DMS 273 (cell line): ENCODE results near the gene CC2D2A.
"Not testable (repeated sequence)": the region's sequence is repeated elsewhere in the genome, so short reads cannot be mapped to it uniquely, and the experiment has no call there.

Experiments used
- DNase-seq: peaks from one replicate; lab custom pipeline; 2025; ENCODE audit not compliant: unreplicated experiment; lab: John Stamatoyannopoulos, UW

CC2D2A gene

GRCh38 chr4:15556511-15557092 is 86.9 kb downstream of the CC2D2A start:
- DNase-seq = no peak

- no peak for DNase-seq
Measured at GRCh38 chr4:15557786-15558550, 88.3 kb downstream of the CC2D2A start.

GRCh38 chr4:15558561-15558960 is 88.9 kb downstream of the CC2D2A start:
- no peak for DNase-seq

- DNase-seq = no peak
Measured at GRCh38 chr4:15562114-15562513, 92.4 kb downstream of the CC2D2A start.

GRCh38 chr4:15562623-15563022 is 92.9 kb downstream of the CC2D2A start:
- no peak for DNase-seq

- DNase-seq = no peak
Measured at GRCh38 chr4:15563871-15564270, 94.2 kb downstream of the CC2D2A start.

GRCh38 chr4:15568821-15569220 is 99.1 kb downstream of the CC2D2A start:
- DNase-seq = no peak

GRCh38 chr4:15569746-15570145 is 100.1 kb downstream of the CC2D2A start:
- no peak for DNase-seq

GRCh38 chr4:15575966-15576365 is 106.3 kb downstream of the CC2D2A start:
- DNase-seq = no peak

- DNase-seq = no peak
Measured at GRCh38 chr4:15577508-15577907, 107.8 kb downstream of the CC2D2A start.

- no peak for DNase-seq
Measured at GRCh38 chr4:15584785-15585184, 115.1 kb downstream of the CC2D2A start.

GRCh38 chr4:15585331-15585730 is 115.6 kb downstream of the CC2D2A start:
- DNase-seq = peak; percentile 2

- DNase-seq = no peak
Measured at GRCh38 chr4:15586066-15586465, 116.4 kb downstream of the CC2D2A start.

GRCh38 chr4:15587649-15588048 is 118.0 kb downstream of the CC2D2A start:
- DNase-seq = no peak

- no peak for DNase-seq
Measured at GRCh38 chr4:15592799-15593198, 123.1 kb downstream of the CC2D2A start.

- no peak for DNase-seq
Measured at GRCh38 chr4:15598644-15599043, 129.0 kb downstream of the CC2D2A start.

GRCh38 chr4:15600176-15600575 is 130.5 kb downstream of the CC2D2A start:
- no peak for DNase-seq

- no peak for DNase-seq
Measured at GRCh38 chr4:15601862-15602261, 132.2 kb downstream of the CC2D2A start.

GRCh38 chr4:15605537-15605936 is 135.9 kb downstream of the CC2D2A start:
- DNase-seq = no peak

GRCh38 chr4:15610855-15611254 is 141.2 kb downstream of the CC2D2A start:
- DNase-seq = no peak

GRCh38 chr4:15612136-15612535 is 142.5 kb downstream of the CC2D2A start:
- DNase-seq = no peak

- not testable (repeated sequence) for DNase-seq
Measured at GRCh38 chr4:15614891-15615290, 145.2 kb downstream of the CC2D2A start.

GRCh38 chr4:15617407-15617806 is 147.7 kb downstream of the CC2D2A start:
- DNase-seq = not testable (repeated sequence)
